Activated CD4-positive, alpha-beta T cell treated with anti-CD3 and anti-CD28 coated beads for 4 hours (primary cell): ENCODE data around the gene TRPV3.
"Not testable (repeated sequence)": the region's sequence is repeated elsewhere in the genome, so short reads cannot be mapped to it uniquely, and the experiment has no call there.

Source experiments
- DNase-seq, 2 donors: peaks; one replicate each; pipeline ENCODE4 v3.0.0-alpha.2; 2020

TRPV3 gene

GRCh38 chr17:3519472-3519871, 38.1 kb downstream of the TRPV3 start:
- DNase-seq = not testable (repeated sequence)

- DNase-seq = no peak
Observed at GRCh38 chr17:3514873-3515272, 42.7 kb downstream of the TRPV3 start.

- DNase-seq = not testable (repeated sequence)
Observed at GRCh38 chr17:3514167-3514566, 43.4 kb downstream of the TRPV3 start.

GRCh38 chr17:3513305-3514035, 44.1 kb downstream of the TRPV3 start:
- DNase-seq = no peak

- DNase-seq = no peak
Observed at GRCh38 chr17:3512505-3513171, 45.0 kb downstream of the TRPV3 start.

- DNase-seq = no peak
Observed at GRCh38 chr17:3511852-3512504, 45.6 kb downstream of the TRPV3 start.

GRCh38 chr17:3510090-3510489, 47.5 kb downstream of the TRPV3 start:
- no peak for DNase-seq

DNA sequence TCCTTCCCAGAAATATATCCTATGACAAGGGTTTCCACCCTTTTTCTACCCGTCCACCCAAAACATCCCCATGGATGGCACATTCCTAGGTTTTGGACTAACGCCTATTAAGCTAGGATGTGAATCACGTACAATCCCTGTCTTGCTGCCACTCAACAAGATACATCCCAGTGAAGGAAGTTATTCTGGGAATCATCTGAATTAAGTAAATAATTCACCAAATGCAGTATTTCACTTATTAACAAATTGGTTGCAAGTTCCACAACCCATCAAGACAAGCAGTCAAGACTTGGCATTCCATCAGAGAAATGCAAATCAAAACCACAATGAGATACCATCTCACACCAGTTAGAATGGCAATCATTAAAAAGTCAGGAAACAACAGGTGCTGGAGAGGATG, 49.7 kb downstream of the TRPV3 start:
- no peak for DNase-seq

DNA sequence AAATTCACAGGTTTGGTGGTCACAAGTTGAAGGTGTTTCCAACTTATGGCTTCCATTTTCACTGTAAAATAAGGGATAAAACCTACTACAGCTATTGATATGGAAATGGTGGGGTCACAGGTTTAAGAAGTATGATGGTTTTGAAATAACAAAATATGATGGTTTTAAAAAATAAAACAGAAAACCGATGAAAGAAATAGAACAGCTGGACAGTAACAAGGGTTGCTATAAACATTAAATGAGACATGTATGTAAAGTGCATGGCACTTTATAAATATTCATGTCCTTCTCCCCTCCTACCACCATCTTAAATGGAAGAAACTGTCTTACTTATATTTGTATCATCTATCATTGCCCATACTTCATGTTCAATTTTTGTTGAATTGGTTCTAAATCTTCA, 50.5 kb downstream of the TRPV3 start:
- DNase-seq = no peak

GRCh38 chr17:3506054-3506453, 51.6 kb downstream of the TRPV3 start:
- DNase-seq = no peak

GRCh38 chr17:3505008-3505407, 52.6 kb downstream of the TRPV3 start:
- DNase-seq = no peak

- no peak for DNase-seq
Observed at GRCh38 chr17:3503285-3503684, 54.3 kb downstream of the TRPV3 start.

- no peak for DNase-seq
Observed at GRCh38 chr17:3502466-3502865, 55.1 kb downstream of the TRPV3 start.

DNA sequence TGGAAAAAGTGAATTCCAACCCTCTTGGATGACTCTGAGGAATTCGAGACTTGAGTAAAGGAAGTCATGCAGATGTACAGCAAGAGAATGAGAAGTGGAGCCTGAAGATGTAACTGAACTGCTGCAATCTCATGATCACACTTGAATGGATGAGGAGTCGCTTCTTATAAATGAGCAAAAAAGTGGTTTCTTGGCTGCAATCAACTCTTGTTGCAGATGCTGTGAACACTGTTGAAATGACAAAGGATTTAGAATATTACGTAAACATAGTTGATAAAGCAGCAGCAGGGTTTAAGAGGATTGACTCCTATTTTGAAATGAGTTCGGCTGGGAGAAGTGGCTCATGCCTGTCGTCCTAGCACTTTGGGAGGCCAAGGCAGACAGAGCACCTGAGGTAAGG, 56.3 kb downstream of the TRPV3 start:
- no peak for DNase-seq

DNA sequence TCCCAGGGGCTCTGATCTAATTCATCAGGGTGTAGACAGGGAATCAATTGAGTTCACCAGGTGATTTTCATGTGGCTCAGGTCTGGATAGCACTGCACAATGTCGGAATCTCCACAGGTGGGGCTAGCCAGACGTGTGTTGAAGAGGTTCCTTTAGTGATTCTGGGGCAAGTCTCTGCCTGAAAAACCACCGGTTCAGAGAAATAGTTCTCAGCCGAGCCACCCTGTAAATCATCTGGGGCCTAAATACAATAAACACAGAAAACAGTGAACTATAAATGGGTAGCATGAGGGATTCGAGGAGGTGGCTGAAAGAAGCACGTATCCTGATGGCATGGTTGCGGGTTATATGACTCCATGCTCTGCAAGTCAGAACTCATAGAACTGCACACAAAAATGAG, 60.5 kb downstream of the TRPV3 start:
- DNase-seq = no peak

DNA sequence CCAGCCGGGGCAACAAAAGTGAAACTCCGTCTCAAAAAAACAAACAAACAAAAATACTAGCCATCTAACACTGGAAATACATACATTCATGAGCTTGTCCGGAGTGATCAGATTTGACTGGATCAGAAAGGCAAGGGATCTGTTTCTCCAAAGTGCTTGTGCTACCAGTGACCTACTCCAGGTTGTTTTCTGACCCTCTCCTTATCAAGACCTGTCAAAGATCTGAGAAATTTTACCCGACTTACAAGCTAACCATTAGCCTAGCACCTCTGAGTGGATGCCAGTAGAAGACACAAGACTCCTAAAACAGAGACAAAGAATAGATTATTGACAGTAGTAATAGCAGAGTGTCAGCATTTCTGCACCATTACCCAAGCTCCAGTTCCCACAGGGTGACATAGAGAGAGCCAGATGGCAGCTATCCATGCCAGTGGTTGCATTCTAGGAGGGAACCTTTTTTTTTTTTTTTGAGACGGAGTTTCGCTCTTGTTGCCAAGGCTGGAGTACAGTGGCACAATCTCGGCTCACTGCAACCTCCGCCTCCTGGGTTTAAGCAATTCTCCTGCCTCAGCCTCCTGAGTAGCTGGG, 72.0 kb downstream of the TRPV3 start:
- DNase-seq = no peak

- DNase-seq = no peak
Observed at GRCh38 chr17:3482852-3483251, 74.8 kb downstream of the TRPV3 start.

DNA sequence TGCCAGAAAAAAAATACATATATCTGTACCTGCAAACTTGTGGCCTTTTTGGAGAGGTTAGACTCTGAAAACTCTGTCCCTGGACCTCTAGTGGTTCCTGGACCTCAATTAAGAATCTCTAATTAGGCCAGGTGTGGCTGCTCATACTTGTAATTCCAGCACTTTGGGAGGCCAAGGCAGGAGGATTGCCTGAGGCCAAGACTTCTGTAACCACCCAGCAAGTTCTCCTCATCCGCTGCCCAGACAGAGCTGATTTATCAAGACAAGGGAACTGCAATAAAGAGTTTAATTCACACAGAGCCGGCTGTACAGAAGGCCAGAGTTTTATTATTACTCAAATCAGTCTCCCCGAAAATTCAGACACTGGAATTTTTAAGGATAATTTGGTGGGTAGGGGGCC, 77.6 kb downstream of the TRPV3 start:
- no peak for DNase-seq

DNA sequence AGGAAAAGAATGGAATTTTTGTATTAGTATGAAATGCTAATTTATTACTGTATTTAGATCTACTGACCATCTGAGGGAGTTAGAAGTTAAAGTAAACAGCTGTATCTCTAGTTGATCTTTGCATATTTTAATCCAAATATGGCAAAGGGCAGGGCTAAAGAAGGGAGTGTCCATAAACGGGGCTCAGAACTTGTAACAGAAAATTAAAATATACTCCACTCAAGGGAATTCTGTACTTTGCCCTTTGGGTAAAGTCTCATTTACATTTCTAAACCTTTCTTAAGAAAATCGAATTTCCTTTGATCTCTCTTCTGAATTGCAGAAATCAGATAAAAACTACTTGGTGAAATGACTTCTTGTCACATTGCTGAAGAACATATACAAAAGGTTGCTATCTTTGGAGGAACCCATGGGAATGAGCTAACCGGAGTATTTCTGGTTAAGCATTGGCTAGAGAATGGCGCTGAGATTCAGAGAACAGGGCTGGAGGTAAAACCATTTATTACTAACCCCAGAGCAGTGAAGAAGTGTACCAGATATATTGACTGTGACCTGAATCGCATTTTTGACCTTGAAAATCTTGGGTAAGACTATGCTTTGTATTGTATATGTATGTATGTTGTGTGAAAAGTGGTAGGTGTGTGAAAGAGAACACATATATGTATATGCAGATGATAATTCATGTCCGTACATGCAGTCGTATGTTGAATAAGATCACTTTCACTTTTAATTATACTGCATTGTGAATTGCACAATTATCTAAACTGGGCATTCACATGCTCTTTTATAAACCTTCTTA, 81.6 kb downstream of the TRPV3 start, which contains the start of gene ASPA:
Gene ASPA (plus strand): TSS at position 186 of the 799 bp plus-strand sequence. CDS start 163 bp downstream, at position 349.
- no peak for DNase-seq

DNA sequence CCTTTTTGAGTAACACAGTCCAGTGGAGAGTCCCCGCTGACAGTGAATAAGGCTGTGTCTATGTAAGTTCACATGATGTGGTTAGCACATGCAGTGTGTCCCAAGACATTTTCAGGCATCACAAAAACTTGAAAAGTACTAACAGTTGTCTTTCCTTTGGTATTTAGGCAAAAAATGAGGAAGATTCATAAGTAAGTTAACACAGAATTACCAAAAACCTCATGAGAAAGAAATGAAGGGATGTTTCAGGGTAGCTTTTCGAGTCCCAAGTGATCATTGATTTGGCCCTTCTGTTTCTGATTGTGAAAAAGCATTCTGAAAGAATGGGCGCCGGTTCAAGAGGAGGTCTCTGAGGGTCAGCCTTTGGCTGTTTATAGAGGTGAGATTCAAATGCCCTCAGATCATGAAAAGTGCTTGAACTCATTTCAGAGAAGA, 82.3 kb downstream of the TRPV3 start:
- DNase-seq = no peak

- DNase-seq = no peak
Observed at GRCh38 chr17:3474212-3474611, 83.4 kb downstream of the TRPV3 start.

DNA sequence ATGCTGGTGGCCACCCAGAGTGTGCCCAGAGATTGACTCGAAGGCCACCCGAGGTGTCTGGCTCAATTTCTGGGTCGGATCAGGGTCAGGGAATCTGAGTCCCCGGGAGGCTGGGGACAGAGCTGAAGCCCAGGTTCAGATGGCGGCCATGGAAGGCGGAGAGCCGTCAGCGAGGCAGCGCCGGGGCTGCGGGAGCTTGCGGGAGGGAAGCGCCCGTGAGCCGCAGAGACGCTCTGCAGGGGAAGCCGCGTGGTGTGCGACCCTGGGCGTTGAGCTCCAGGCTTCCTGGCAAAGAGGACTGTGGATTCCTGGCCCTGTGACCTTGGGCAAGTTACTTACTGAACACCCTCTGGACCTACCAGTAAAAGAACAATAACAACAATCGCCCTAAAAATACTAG, 85.5 kb downstream of the TRPV3 start:
- no peak for DNase-seq

- no peak for DNase-seq
Observed at GRCh38 chr17:3471599-3471998, 86.0 kb downstream of the TRPV3 start, which contains the start of gene SPATA22. Gene SPATA22, minus strand, starts transcription at chr17:3471819. Its CDS starts 2,494 bp downstream, at chr17:3469325.
